Measurements from ENCODE around the gene NEURL1. TPM values are rescaled to one million over a fixed set of nuclear protein-coding genes. Genes with fewer than 3 reads are reported as not detected.

Gene NEURL1
- total and polyA plus RNA-seq, 2 donors (not counting 1 experiment from before 2014, with no cell fraction given) = 0.30 to 0.57 TPM

DNA sequence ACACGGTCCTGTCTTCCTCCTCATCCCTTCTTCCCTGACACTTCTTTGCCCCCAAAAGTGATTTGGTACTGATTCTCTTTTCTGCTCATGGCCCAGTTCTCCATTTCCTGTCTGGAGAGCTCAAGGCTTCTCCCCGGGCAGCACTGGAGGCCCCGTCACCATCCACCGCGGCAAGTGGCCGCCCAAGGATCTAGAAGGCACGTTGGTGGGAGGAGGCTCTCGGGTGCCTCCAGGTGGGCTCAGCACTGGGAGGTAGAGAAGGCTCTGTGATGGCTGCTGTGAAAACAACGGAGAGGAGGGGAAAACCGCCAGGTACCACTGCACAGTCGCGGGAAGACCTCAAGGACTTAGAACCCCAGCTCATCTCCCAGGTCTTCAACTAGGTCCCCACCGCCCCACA is 134.4 kb downstream of the NEURL1 start:
- H3K27ac ChIP-seq (ENCODE audit: low read length in 2 of 2) = no peak overlapping the region
- DNase-seq = no peak
- ChIA-PET POLR2A (interaction anchor here (0.5 kb wide), 1 partner anchor 639 kb away, joined by 3 read pairs; no protein-coding TSS in a partner anchor), CTCF (no interaction called here)
- no peak for ATAC-seq (ENCODE audit: low read depth)
- Mint-ChIP-seq H3K9me3 (ENCODE audit: insufficient read depth) (no peaks in the 10 kb centered on the region), H3K4me1 (no peaks in the 10 kb centered on the region), H3K4me3 (no peak overlapping the region), H3K27me3 (no peaks in the 10 kb centered on the region), H3K27ac (no peak overlapping the region)
- H4K20me1 ChIP-seq (ENCODE audit: control insufficient read depth, insufficient read depth, low read length, poor library complexity, severe bottlenecking) = no peaks in the 10 kb centered on the region
- 98% methylated on average over 5 of the region's 13 CpGs for WGBS (ENCODE audit: insufficient coverage)
- H3K4me2 ChIP-seq (replicated peaks; ENCODE audit: low read depth, low read length, poor library complexity, severe bottlenecking) = no peak overlapping the region
- intact Hi-C loops (cut with micrococcal nuclease) = no loop called here
- no peaks in the 10 kb centered on the region for H3K9me3 ChIP-seq (ENCODE audit: control extremely low read depth in 1 of 3, control insufficient read depth in 2 of 3, insufficient read depth in 1 of 3, low read length in 2 of 3)
- H3K4me1 ChIP-seq (ENCODE audit: control insufficient read depth in 2 of 2, insufficient read depth in 2 of 2, low read length in 2 of 2) = no peaks in the 10 kb centered on the region
- H3K9ac ChIP-seq (ENCODE audit: low read length) = no peak overlapping the region
- peaks cover 0 to 6% of the 10 kb centered on the region in 2 experiments for H3K36me3 ChIP-seq (replicated peaks in 1 of 2; ENCODE audit: control extremely low read depth in 1 of 2, control insufficient read depth in 1 of 2, extremely low read depth in 1 of 2, insufficient read depth in 2 of 2, low read length in 1 of 2)
- H3K27me3 ChIP-seq (replicated peaks in 1 of 4; ENCODE audit: control extremely low read depth in 1 of 4, control insufficient read depth in 3 of 4, insufficient read depth in 4 of 4, low read length in 3 of 4) = no peaks in the 10 kb centered on the region
- TF ChIP-seq, protein P1, sequence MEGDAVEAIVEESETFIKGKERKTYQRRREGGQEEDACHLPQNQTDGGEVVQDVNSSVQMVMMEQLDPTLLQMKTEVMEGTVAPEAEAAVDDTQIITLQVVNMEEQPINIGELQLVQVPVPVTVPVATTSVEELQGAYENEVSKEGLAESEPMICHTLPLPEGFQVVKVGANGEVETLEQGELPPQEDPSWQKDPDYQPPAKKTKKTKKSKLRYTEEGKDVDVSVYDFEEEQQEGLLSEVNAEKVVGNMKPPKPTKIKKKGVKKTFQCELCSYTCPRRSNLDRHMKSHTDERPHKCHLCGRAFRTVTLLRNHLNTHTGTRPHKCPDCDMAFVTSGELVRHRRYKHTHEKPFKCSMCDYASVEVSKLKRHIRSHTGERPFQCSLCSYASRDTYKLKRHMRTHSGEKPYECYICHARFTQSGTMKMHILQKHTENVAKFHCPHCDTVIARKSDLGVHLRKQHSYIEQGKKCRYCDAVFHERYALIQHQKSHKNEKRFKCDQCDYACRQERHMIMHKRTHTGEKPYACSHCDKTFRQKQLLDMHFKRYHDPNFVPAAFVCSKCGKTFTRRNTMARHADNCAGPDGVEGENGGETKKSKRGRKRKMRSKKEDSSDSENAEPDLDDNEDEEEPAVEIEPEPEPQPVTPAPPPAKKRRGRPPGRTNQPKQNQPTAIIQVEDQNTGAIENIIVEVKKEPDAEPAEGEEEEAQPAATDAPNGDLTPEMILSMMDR (IDR thresholded peaks at IDR 0.05) = no peak
- TF ChIP-seq EZH2 (IDR thresholded peaks at IDR 0.05; ENCODE audit: borderline replicate concordance, insufficient read depth, low read depth, low read length, poor library complexity, severe bottlenecking) = no peak
- H3K79me2 ChIP-seq (ENCODE audit: control insufficient read depth, insufficient read depth, low read length) = no peaks in the 10 kb centered on the region
- H3K4me3 ChIP-seq (ENCODE audit: control extremely low read depth in 1 of 5, extremely low read depth in 1 of 5, insufficient read depth in 1 of 5, low read depth in 2 of 5, low read length in 4 of 5) = no peak overlapping the region
- H2AFZ ChIP-seq (ENCODE audit: insufficient read depth, low read depth, low read length, poor library complexity, severe bottlenecking) = no peak overlapping the region

DNA sequence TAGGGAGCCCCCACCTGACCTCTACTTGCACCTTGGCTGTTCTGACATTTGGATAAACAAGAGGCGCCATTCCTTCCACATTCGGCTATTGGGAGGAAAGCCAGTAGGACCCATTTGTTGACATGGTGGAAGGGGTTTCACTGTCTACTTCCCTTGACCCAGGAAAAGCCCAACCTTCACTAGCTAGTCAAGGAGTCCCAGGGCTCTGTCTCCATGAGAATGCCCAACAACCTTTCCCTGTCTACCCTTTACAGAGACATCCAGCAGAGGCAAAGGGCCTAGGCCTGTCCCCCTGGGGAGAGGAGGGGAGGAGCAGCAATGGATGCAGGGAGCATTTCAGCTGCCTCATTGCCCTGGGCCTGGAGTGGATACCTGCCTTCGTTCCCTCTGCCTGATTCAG is 136.1 kb downstream of the NEURL1 start:
- Mint-ChIP-seq H3K4me1 (no peaks in the 10 kb centered on the region), H3K4me3 (no peak overlapping the region), H3K27me3 (no peaks in the 10 kb centered on the region), H3K9me3 (ENCODE audit: insufficient read depth) (no peaks in the 10 kb centered on the region), H3K27ac (no peak overlapping the region)
- CTCF ChIA-PET = no interaction called here
- ATAC-seq (ENCODE audit: low read depth) (no peak), DNase-seq (no peak)
- Histone ChIP-seq H3K27me3 (replicated peaks in 1 of 4; ENCODE audit: control extremely low read depth in 1 of 4, control insufficient read depth in 3 of 4, insufficient read depth in 4 of 4, low read length in 3 of 4) (no peaks in the 10 kb centered on the region), H3K27ac (ENCODE audit: low read length in 2 of 2) (no peak overlapping the region), H4K20me1 (ENCODE audit: control insufficient read depth, insufficient read depth, low read length, poor library complexity, severe bottlenecking) (no peaks in the 10 kb centered on the region), H3K79me2 (ENCODE audit: control insufficient read depth, insufficient read depth, low read length) (no peaks in the 10 kb centered on the region), H3K4me2 (replicated peaks; ENCODE audit: low read depth, low read length, poor library complexity, severe bottlenecking) (no peak overlapping the region), H3K4me1 (ENCODE audit: control insufficient read depth in 2 of 2, insufficient read depth in 2 of 2, low read length in 2 of 2) (no peaks in the 10 kb centered on the region), H3K9me3 (ENCODE audit: control extremely low read depth in 1 of 3, control insufficient read depth in 2 of 3, insufficient read depth in 1 of 3, low read length in 2 of 3) (no peaks in the 10 kb centered on the region), H2AFZ (ENCODE audit: insufficient read depth, low read depth, low read length, poor library complexity, severe bottlenecking) (no peak overlapping the region), H3K36me3 (replicated peaks in 1 of 2; ENCODE audit: control extremely low read depth in 1 of 2, control insufficient read depth in 1 of 2, extremely low read depth in 1 of 2, insufficient read depth in 2 of 2, low read length in 1 of 2) (peaks cover 0 to 6% of the 10 kb centered on the region in 2 experiments), H3K4me3 (ENCODE audit: control extremely low read depth in 1 of 5, extremely low read depth in 1 of 5, insufficient read depth in 1 of 5, low read depth in 2 of 5, low read length in 4 of 5) (no peak overlapping the region), H3K9ac (ENCODE audit: low read length) (no peak overlapping the region)
- TF ChIP-seq EZH2 (IDR thresholded peaks at IDR 0.05; ENCODE audit: borderline replicate concordance, insufficient read depth, low read depth, low read length, poor library complexity, severe bottlenecking) = no peak
- TF ChIP-seq, protein P1 (IDR thresholded peaks at IDR 0.05) = no peak
- no CpG with 5 or more reads among the region's 3 CpGs for WGBS (ENCODE audit: insufficient coverage)
- POLR2A ChIA-PET = no interaction called here
- intact Hi-C loops (cut with micrococcal nuclease) = no loop called here
